Measurements from ENCODE around the gene BST1.

Gene BST1

DNA sequence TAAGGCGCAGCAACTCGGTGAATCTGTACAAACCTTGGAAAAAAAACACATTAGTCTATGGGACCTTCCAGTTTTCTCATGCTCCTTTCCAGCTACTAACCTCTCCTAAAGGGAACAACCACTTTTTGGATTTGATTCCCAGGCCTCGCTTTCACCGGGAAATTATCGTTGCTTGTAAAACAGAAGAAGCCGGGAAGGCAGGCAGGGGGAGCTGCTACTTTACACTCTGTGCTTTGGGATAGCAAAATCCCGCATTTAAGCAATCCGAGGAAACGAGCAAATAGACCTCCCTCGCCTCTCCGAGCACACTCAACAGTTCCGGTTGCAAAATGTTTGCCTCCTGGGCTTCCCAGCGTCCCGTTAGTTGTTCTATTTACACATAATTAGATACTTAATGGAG, 76.4 kb downstream of the BST1 start:
- DNase-seq (ENCODE audit: low read depth) = no peak

DNA sequence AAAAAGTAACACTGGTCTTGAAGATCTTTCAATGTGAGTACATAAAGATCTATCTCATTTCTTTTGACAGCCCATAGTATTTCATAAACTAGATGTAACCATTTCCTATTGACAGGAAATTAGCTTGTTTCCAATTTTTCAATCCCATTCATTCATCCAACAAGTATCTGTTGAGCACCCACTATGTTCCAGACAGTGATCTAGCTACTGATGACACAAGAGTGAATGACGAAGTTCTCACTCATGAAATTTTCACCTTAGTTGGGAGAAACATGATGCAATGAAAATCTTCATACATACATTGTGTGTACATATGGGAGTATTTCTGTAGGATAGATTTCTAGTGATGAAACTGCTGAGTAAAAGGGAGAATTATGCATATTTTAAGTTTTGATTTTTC, 76.9 kb downstream of the BST1 start:
- DNase-seq (ENCODE audit: low read depth) = no peak

DNA sequence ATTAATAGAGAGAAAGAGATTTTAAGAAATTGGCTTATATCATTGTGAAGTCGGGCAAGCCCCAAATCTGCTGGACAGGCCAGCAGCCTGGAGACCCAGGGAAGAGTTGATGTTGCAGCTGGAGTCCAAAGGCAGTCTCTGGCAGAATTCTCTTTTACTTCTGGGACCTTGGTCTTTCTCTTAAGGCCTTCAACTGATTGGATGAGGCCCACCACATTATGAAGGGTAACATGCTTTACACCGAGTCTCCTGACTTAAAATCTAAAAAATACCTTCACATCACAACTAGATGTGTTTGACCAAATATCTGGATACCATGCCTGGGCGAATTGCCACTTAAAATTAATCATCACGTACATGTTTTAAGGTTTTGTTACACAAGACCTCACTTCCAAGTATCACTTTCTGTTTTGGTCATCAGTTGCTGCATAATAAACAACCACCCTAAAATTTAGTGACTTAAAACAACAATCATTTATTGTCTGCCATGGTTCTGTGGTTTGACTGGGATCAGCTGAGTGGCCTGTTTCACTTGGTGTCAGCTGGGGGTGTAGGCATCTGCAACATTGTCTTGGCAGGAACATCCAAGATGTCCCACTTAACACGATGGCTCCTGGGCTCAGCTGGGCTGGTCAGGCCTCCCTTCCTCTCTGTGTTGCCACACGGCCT, 78.7 kb downstream of the BST1 start:
- no peak for DNase-seq (ENCODE audit: low read depth)
